Stimulated activated CD8-positive, alpha-beta memory T cell treated with anti-CD3 and anti-CD28 coated beads, Interleukin-7, amount 100 ng/mL, for 48 hours (primary cell): ENCODE measurements around the gene SPEG.
A peak's percentile ranks its signal among the peaks of the same experiment; 100 is the strongest.

Experiments
- DNase-seq, 2 donors: peaks; one replicate each; pipeline ENCODE4 v3.0.0-alpha.2; 2020; ENCODE audit warnings: low read depth in 1 of 2; ENCODE audit errors: extremely low read depth in 1 of 2

SPEG gene

DNA sequence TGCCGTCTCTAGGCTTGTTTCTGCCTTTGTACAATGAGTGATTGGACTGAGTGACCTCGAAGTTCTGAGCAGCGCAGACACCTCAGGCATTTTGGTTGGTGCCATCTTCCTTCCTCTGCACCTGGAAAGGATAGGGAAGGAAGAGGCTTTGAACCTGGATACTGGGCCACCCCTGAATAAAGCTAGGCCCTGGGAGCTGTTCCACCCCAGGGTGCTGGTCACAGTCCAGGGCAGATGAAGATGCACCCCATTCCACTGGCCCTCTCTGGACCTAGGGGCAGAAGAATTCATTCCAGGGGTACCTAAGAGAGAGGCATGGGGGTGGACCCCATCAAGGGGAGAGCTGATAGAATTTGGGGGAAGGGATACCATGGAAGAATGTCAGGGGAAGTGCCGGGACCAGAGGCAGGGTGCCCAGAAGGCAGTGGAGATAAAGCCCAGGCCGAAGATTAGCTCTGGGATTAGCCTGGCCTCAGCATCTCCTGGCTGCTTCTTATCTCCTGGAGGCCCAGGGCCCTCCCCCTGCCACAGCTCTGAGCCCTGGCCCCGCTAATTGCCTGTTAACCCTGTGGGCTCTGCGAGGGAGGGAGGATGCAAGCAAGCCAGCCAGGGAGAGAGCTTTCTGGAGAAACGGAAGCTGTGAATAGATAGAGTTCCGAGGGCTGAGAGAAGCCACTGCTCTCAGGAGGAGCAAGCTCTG is 91.0 kb downstream of the SPEG start:
- no peak for DNase-seq

DNA sequence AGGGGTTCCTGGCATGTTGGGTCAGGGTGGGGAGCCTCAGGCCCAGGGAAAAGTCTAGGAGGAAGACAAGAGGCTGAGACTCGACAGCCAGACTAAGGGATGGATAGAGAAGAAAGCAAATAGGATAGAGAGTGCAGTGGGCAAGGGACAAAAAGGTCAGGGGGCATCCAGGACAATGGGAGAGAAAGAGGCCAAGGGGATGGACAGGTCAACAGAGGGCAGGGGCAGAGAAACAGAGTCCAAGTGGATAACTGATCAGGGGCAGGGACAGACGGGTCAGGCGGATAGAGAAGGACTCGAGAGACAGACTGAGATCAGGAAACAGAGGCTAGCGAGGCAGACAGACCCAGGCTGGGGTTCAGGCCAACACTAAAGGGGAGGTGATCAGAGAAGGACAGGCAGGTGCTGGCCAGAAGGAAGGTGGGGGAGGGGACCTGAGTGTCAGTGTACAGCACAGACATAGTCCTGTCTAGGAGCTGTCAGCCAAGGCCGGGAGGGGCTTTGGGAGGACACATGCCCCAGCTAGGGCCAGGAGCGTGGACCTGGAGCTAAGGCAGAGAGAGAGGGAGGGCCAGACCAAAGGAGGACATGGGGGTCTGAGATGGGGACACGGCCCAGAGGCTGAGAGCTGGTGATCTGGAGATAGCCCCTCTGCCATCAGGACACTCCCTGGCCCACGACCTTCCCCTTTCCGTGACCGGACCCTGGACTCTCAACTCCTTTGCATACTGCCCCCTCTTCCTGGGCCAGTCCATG is 91.9 kb downstream of the SPEG start:
- DNase-seq, result no peak

DNA sequence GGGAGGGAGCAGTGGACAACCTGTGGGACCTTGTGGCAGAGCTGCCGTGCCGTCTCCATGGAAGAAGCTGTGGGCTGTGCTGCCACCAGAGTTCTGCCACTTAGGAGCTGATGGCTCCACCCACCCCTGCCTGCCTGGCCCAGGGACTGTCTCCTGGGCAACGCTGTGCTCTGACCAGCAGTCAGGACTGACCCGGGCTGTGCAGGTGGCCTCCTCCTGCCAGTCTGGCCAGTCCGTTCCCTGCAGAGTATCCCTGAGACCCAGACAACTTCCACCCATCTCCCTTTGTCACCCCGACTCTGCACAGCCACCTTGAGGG is 92.4 kb downstream of the SPEG start:
- DNase-seq, result no peak

DNA sequence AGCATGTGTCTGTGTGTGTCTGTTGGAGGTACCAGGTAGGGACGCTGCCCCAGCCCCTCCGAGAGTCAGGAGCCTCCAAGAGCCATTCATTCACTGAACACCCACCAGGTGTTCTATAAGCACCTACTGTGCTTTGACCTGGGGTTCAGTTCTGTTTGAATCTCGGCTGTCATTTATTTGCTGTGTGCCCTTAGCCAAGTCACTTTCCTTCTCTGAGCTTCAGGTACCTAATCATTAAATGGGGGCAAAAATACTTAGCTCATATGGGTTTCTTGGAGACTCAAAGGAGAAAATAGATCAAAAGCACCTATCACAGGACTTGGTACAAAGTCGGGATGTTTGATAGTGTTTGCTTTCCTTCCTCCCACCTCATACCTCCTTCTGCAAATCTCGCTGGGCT is 92.8 kb downstream of the SPEG start:
- DNase-seq, result no peak

DNA sequence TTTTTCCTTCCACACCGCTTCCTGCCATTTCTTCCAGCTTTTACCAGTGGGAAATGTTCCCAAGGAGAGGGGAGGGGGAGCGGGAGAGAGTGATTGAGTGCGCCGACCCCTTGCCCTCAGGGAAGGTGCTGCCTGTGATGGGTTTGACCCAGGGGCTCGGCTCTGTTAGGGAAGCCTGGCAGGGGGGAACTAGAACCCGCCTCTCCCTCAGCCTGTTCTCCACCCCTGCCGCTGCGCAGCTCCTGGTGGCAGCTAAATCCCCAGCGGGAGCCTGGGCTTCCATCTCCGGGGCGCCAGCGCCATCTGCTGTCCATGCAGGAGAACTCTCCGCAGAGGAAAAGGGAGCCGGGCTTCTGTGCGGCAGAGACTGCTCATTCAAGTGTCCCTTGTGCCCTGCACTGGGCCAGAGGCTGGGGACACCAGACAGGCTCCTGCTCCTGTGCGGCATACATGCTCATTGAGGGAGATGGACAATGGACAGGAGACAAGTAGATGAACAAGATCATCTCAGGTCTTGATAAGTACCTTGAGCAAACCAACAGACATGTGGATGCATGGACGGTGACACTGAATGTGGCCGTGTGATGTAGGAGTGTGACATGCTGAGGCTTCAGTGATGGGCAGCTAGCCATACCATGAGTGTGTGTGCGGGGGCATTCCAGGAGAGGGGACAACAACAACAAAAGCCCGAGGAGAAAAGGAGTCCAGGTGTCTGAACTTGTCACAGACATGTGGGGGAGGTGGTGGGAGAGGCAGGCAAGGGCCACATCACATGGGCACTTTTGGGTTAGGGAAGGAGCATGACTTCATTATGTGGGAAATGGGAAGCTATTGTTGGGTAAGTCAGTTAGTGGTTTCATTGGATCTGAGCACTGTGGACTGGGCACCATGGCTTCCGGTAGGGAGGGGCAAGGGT is 95.7 kb downstream of the SPEG start:
- peak; percentile 59 to 70 for DNase-seq

DNA sequence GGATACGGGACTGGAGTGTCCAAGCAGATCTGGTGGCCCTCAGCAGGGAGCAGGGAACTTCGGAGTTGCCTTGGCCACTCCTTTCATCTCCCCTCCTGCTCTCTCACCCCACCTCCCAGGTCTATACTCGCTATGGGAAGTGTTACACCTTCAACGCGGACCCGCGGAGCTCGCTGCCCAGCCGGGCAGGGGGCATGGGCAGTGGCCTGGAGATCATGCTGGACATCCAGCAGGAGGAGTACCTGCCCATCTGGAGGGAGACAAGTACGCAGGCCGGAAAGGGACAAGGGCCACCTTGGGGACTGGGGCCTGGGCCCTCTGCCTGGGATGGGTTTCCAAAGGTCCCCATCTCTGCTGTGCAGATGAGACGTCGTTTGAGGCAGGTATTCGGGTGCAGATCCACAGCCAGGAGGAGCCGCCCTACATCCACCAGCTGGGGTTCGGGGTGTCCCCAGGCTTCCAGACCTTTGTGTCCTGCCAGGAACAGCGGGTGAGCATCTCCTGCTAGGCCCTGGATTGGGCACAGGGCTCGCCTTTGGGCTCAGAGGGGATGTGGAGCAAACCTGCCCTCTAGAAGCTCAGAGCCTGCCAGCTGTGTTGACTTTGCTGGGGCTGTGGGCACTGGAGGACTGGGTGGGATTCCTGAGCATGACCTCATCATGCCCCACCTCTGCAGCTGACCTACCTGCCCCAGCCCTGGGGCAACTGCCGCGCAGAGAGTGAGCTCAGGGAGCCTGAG is 97.2 kb downstream of the SPEG start:
- DNase-seq, result no peak

DNA sequence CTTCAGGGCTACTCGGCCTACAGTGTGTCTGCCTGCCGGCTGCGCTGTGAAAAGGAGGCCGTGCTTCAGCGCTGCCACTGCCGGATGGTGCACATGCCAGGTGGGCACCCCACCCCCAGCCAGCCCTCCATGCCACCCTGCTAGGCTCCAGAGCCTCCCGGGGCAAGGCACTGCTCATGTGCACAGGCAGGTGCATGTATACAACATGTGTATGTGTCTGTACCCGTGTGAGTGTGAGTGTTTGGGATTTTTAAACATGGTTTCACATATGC is 97.7 kb downstream of the SPEG start:
- DNase-seq, result no peak

DNA sequence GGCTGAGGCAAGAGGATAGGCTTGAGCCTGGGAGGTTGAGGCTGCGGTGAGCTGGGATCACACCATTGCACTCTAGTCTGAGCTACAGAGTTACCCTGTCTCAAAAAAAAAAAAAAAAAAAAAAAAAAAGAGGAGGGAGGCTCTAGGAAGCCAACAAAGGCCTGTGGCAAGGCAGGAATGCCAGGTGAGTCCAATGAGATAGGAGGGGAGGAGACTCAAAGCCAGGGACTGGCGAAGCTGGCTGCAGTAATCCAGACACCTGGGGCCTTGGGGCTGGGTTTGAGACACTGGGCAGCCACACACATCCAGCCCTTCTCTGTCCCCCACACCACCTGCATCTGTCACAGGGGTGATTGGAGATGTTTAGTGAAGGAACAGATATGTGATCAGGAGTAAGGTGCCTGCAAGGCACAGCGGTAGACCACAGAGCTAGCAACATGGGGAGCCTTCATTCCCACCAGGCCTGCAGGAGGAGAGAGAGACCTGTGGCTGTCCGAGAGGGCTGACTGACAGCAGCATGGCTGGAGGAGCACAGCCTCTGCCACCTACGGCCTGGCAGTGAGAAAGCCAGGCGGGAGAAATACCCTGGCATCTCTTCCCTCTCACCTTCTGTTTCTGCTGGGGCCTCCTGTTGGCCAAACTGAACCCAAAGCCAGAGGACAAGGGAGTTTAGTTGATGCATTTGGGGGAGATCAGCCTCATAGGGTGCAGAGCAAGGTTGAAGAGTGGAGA is 99.5 kb downstream of the SPEG start:
- DNase-seq, result no peak

DNA sequence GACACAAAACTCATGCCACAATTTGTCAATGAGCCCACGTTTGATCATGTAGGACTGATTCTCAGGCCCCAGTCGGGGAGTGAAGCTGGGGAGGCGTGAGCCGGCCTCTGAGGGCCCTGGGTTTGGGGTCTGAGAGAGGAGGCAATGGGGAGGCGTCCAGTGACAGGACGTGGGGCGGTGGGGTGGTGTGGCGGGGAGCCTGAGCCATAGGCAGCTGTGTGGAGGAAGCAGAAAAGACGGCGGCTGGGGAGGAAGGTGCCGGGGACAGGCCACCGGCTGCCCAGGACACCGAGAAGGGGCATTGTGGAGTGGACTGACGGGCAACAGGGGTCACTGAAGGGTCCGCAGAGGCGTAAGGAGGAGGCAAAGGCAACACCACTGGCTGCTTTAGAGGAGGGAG is 101.8 kb downstream of the SPEG start:
- DNase-seq, result no peak

DNA sequence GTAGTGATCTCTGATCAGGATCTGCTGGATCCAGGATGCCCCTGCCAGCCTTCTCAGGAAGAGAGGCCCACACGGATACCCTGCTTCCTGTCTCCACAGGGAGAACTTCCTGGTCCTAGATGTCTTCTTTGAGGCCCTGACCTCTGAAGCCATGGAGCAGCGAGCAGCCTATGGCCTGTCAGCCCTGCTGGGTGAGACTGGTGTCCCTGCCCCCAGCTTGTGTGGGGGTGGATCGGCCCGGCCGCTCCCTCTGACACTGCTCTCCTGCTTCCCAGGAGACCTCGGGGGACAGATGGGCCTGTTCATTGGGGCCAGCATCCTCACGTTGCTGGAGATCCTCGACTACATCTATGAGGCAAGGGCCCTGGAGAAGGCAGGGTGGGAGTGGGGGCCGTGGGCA is 102.3 kb downstream of the SPEG start:
- no peak for DNase-seq

DNA sequence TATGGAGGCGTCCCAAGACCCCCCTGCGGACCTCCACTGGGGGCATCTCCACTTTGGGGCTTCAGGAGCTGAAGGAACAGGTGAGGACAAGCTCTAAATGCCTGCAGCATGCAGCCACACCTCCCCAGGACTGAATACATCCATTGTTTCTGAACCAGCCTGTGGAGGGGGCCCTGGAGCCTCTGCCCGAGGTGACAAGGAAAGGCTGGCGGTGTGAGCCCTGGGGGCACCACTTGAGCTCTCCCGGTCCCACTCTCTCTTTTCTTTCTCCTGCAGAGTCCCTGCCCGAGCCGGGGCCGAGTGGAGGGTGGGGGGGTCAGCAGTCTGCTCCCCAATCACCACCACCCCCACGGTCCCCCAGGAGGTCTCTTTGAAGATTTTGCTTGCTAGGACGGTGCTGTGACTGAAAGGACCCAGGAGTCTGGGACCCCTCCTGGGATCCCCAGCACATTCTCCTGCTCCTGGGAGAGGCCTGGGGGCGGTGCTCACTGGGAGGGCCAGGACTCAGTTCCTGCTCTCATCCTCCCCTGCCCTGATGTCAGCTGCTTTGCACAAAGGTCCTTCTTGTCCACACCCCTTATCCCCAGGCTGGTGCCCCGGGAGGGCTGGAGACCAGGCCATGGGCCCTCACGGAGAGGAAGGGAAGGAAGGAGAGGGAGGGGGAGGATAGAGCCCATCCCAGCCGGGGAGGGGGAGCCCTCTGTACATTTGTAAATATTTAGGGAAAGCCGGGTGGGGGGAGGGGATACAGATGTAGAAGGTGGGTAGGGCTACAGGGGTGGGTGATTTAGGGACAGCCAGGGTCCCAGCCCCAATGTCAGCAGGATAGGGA is 103.2 kb downstream of the SPEG start:
- no peak for DNase-seq

DNA sequence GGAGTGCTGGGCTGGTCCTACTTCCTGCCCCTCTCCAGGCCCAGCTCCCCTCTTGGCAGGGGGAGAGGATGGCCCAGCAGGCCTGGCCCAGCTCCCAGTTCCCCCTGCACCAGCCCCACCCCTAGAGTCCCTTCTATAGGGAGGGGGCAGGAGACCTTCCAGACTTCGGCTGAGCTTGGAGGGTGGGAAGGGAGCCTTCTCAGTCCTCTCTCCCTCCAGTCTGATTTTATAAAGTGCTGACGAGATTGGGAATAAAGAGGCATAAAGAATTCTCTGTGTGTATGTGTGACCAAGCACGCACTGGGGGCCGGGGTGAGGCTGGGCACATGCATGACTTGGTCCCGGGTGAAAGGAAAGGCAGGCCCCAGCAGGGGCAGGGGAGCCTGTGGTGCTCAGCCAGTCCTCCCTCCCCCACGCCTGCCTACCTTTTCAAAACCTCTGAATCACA is 103.9 kb downstream of the SPEG start:
- DNase-seq, result no peak

DNA sequence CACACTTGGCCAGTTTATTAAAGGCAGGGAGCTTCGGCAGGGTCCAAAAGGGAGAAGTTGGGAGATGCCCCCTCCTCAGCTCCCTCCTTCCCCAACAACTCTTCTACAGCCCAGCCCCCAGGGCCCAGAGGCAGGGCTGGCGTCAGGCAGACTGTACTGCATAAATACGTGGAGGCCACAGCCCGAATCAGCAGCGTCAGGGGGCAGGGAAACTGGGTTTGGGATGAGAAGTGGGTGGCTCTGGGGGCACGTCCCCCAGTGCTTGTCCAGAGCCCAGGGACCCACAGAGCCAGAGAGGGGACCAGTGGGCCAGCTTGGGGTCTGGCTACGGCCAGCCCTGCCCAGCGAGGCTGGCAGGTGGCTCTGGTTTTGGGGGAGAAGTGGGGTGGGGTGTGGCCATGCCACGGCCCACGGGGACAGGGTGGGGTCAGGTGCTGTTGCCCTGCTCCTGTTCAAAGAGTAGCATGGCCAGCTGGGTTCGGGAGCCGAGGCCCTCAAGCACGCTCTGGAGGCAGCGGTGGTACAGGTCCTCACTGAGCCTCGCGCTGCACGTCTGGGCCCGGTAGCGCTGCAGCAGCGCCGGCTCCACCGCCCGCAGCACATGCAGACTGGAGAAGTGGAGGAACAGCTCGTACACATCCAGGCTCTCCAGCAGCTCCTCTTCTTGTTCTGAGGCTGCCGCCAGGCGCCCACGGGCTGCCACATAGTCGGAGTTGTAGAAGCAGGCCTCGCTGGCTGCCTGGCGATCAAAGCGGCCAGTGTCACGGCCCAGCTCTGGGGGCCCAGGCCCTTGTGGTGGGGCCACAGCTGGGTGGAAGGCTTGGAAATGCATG is 104.5 kb downstream of the SPEG start:
- DNase-seq, result no peak

DNA sequence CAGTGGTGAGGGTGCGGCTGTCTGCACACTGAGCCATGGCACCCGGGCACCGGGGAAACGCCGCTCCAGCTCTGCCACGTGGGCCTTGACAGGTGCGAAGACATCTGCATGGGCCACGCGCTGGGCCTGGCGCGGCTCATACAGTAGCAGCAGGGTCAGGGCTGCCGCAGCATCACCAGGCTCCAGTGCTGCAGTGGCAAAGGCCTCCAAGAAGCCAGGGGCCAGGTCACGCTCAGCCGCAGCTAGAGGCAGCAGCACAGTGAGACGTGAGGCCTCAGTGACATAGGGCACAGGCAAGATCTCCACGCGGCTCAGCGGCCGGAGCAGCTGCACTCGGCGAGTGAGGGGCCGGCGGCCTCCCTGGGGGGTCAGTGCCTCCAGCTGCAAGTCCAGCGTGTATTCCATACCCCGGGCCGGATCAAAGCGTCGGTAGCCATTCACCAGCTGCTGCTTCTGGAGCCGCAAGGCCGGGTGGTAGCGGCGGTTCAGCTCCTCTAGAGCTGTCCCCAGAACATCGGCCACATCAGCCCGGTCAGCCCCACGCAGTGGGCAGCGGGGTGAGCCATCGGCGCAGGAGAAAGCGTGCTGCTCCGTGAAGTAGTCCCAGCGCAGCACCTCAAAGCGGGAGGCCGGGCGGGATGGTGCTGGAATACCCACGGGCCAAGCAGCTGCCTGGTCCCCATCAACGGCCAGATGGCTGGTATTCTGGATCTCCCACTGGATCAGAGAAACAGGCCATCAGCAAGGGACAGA is 105.5 kb downstream of the SPEG start:
- DNase-seq, result no peak

DNA sequence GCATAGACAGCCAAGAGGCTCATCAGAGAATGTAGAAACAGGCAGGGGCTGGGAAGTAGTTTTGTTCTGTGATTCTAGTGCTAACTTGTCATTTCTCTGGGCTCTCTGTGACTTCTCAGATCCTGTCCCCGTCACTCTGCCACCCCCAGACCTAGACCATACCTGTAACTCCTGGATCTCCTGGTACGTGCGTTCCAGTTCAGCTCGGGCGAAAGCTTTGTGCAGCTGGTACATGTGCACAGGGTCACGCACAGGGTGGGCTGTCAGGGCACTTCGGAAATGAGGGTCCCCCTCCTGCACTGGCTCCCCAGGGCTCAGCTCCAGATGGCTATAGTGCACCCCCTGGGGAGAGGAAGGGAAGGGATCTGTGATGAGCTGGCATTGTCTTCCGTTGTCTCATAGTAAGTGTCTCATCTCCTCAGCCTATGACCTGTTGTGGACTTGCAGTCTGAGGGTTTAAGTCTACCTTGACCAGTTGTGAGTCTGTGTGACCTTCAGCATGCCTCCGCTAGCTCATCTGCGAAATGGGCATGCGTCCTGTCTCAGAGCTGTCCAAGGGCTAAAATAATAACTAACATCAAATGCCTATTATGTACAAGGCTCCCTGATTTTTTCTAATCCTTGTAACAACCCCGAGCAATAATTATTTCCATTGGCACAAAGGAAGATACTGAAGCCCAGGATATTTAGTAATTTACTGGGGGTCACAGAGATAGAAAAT is 106.3 kb downstream of the SPEG start:
- no peak for DNase-seq

DNA sequence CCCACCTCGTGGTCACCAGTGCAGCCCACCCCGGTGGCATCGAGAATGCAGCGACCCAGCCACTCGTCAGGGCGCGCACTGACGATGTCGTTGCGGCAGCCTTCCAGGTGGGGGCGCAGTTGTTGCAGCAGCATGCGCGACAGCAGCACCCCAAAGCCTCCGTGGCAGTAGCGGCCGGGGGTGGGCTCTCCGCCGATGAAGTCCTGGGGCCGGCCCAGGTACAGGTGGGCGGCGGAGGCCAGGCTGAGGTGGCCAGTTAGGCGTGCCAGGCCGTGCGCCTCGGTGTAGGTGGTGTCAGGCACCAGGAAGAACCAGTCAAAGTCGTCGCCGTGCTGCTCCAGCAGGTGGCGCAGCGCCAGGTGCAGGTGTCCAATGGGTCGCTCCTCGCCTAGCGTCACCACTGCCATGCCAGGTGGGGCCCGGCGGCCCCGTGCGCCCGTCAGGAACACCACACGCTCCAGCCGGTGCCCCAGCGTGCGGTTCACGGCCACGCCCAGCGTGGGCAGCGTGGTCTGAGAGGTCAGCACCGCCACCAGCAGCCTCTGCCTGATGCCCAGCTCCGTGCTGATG is 107.1 kb downstream of the SPEG start:
- peak; percentile 70 to 82 for DNase-seq

DNA sequence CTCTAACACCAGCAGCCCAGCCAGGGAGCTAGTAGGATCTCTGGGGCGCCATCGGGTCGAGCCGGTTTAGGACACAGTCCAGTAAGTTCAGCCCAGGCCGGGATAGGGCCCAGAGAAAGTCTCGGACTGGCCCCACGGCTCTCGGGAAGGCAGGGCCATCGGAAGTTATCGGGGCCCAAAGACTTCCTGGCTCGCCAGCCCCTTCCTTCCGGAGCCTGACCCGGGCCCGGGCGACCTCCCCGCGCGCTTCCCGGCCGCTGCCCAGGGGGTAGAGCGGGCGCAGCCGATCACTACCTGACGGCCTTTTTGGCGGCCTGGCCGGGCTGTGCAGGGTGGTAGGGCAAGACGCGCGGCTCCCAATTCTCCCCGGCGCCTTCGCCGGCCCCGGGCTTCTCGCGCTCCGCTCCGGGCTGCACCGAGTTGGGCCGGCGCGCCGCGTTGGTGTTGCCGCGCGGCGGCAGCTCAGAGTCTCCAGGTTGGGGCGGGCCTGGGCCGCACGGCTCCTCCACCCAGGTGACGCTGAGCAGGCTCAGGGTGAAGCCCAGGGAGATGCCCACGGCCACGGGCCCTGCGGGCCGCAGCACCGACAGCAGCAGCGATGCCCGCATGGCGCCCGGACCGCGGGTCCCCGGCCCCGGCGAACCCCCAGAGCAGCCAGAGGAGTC is 108.4 kb downstream of the SPEG start:
- DNase-seq, result no peak
